NCI-H345 (cell line): Measurements from ENCODE around the gene AUTS2.
"Not testable (repeated sequence)": the region's sequence is repeated elsewhere in the genome, so short reads cannot be mapped to it uniquely, and the experiment has no call there.

Source experiments
- DNase-seq: peaks from one replicate; lab custom pipeline; 2025; lab: John Stamatoyannopoulos, UW

Gene AUTS2

DNA sequence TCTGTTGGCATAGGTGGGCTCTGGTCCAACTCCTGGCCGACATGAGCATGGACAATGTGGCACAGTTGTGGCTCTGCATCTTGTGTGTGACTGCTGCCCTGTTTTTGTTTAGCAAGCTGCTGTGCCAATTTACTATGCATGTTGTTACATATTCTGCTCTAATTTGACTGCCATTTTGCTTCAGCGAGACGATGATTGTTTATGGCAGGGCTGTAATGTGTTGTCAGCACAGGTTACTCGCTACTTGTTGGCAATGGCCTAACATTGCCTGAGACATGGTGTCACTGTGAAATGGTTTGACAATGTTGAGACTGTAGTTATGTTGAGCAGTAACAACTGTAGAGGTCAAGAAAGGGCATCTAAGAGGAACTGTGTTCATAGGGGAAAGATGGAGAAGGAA lies 659.6 kb downstream of the AUTS2 start:
- DNase-seq, result no peak

DNA sequence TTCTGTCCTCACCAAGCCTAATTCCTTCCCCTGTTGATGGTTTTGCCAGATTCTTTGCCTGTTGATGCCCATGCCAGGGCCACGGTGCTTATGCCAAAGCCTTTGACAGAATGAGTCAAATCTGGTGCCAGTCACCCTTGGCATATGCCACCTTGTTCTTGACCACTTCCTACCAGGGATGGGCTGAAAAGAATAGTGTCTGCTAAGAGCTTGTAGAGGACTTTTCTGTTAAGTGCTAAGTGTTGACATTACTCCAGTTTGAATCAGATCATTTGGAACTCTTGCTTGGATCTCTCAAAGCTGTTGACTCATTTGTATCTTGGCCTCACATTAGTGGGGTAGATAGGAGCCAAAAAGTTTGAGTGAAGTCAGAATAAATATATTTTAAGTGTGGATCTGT lies 661.2 kb downstream of the AUTS2 start:
- DNase-seq, result no peak

DNA sequence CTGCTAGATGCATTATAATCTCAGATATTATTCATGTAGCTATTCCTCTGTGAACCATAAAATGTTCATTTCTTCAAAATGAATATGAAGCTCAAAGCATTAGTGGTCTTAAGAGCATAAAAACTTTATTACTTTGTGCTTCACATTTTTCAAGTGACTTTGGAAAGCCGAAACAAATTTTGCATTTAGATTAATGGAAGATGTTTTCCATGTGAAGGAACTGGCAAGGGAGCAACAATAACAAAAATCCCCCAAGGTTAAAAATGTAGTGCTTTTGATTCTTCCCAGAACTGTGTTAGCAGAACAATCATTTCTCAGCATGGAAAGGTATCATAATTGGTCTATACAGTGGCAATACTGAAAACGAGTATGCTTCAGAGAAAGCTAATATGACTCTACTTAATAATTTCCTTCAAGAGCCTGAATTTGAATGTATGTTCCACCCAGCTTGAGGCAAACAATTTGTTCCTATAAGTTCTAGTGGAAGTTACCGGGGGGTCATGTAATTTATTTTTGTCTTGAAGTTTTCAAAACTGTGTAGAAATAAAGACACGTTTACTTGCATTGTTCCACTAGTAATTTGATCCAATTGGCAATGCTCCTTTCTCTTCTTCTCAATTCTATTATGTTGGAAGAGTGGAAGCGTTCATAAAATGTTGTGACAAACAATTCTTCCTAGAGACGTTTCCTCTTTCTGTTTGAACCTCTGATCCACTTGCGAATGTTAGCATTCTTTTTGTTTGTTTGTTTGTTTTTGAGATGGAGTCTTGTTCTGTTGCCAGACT lies 665.4 kb downstream of the AUTS2 start:
- DNase-seq, result no peak

DNA sequence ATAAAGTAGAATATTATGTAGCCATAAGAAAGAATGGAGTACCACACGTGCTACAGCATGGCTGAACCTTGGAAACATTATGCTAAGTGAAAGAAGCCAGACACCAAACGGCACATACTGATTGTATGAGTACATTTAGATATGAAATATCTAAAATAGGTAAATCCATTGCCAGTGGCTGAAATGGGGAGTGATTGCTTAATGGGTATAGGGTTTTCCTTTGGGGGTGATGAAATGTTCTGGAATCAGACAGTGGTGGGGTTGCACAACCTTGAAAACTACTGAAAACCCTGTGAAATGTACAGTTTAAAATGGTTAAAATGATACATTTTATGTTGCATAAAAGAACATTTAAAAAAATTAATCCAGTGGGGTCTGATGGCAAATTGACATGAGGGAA lies 667.9 kb downstream of the AUTS2 start:
- DNase-seq, result no peak

DNA sequence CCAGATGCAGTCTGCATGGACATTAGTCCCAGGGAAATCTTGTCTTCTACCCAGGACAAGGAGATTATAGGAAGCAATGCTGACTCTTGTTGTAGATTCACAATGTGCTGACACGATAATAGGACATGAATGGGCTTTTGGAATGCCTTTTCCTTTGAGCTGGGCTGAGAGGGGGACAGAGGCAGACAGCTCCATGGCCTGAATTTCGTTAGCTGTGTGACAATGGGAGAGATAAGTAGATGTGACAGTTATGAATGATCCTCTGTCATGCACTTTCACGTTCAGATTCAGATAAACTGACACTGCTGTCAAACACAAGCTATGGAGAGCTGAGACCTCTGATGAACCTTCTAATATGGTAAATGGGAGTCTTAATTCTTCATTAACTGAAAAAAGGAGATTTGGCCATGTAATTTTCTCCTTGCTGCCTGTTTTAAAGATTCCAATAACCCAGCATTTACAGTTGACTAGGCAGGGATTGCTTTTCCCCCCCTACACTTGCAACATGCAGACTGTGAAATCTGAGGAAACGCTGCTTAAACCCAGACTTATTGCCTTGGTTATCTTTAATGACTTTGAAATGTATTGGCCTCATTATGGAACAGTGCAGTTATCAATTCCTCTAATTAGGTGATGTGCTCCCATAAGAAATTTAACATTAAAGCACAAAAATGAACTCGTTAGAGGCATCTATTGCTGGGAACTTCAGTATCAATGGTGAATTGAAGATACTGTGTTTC lies 669.3 kb downstream of the AUTS2 start:
- DNase-seq, result no peak

DNA sequence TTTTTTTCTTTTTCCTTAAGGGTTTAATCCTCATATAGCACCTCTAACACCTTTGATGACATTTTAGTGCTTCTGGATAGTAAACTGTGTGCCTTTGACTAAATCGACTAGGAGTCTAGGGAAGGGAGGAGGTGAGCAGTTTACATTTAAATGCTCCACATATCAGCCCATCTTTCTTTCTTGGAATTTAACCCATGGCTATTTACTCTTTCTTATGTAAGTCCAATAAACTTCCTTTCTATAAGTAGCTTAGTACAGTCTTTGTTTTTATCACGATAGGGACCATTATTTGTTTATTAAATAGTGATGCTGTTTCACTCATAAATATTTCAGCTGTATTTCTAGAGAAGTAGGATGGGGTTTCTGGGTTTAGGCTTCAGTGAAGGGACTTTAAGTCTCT lies 669.9 kb downstream of the AUTS2 start:
- no peak for DNase-seq

DNA sequence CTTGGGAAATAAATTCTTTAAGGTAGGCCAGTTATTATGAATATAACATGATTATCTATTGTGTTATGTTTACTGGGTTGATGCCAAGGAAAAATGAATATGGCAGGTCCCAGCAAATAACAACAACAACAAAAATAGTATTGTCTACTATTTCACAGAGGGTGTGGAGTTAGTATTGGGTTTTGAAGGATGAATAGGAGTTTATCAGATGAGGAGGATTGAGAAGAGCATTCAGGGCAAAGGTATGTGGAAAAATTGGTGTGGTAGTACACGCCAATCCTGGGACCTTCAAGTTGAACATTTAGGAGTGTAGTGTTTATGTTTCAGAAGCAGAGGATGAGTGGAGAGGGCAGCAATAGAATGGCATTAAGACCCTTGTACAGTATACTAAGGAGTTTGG lies 671.9 kb downstream of the AUTS2 start:
- DNase-seq, result no peak

DNA sequence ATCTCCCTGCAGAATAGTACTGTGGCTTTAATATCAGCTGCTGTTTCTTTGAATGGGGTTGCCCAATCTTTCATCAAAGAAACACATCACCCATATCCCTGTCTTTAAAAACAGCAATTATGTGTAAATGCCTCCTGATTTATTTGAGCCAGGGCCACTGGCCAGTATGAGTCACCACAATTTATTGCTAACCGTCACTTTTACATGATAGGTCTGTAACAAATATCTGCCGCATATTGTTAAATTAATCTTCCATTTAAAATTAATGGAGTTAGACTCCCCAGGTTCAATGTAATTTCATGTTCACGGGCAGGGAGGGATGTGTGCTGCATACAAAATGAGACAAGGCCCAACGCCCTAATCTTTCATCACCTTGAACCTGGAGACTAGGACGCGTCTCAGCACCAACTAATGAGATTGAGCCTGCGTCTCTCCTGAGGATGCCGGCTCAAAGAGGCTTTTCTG lies 673.4 kb downstream of the AUTS2 start:
- DNase-seq, result no peak

DNA sequence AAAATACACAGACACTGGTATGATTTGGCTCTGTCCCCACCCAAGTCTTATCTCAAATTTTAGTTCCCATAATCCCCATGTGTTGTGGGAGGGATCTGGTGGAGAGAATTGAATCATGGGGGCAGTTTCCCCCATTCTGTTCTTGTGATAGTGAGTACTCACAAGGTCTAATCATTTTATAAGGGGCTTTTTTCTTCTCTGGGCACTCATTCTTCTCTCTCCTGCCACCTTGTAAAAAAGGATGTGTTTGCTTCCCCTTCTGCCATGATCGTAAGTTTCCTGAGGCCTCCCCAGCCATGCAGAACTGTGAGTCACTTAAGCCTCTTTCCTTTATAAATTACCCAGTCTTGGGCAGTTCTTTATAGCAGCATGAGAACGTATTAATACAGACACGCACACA lies 677.3 kb downstream of the AUTS2 start:
- DNase-seq, result not testable (repeated sequence)

DNA sequence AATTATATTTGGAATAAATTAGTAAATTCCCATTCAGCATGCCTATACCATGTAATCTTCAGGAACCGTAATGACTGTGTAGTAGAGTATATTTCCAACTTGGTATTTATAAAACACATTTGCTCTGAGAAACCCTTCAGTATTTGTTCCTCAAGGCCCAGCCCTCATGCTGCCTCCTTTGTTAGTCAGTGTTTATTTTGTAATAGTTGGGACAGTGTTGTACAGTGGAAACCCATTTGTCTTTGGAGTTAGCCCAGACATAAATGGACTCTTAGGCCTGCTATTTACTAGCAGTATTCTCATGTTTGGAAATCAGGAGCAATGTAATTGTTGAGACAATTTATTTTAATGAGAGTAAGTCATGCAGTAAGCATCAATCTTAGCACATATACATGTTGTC lies 686.9 kb downstream of the AUTS2 start:
- DNase-seq, result peak; percentile 2

DNA sequence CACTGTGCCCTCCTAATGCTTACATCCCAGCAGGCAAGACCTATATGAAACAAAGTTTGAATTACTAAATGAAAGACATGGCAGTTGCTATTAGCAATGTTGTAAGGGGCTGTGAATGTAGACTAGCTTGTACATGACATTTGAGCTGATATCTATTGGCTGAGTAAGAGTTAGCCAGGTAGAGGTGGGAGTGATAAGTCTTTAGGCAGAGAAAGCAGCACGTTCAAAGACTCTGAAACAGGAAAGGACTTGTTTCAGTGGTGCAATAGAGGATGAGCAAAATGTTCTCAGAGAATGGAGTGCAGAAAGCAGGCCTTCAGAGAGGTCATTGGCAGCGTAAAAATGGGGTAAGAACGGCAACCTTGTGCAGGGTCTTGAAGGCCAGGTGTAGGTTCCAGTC lies 687.6 kb downstream of the AUTS2 start:
- DNase-seq, result no peak

DNA sequence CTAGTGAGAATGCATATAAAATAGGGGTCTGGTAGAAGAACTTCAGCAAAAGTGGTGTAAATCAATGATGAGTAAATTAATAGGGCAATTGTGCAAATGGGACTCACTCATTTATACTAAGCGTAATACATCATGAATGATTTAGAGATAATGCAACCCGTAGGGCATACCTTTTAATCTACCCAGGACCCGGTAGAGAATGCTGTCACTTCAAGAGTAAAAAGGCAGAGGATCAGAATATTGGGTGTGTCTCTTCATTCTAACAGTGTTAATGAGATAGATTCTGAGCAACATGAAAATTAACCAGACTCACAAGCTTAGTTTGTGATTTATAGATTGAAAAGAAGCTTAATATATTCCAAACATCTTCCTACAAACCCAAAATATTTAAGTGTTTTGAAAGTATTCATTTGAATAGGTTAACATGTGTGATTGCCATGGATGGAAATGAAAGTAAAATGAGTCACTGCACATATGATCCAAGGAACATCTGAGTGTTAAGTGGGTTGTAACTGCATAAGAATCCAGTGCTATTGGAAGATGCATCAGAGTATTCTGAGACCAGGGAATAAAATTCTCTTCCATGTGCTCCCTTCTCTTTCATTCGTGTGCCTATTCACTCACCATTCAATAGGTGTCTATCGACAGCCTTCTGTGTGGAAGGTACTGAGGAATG lies 690.6 kb downstream of the AUTS2 start:
- DNase-seq, result no peak

DNA sequence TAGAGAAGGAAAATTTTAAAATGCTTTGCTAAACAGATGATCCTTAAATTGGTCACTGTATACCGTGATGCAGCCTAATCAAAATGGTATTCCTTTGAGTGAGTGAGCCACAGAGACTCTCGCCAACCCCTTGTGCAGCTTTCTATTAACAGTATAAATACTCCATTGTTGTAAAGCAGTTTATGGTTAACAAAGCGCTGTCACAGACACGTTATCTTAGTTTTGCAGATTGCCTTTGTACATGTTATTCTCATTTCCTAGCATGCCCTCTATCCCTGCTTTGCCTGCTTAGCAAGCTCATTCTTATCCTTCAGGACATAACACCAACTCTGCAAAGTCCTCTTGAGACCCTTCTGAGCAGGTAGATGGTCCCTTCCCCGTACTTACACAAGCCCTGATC lies 694.4 kb downstream of the AUTS2 start:
- no peak for DNase-seq

DNA sequence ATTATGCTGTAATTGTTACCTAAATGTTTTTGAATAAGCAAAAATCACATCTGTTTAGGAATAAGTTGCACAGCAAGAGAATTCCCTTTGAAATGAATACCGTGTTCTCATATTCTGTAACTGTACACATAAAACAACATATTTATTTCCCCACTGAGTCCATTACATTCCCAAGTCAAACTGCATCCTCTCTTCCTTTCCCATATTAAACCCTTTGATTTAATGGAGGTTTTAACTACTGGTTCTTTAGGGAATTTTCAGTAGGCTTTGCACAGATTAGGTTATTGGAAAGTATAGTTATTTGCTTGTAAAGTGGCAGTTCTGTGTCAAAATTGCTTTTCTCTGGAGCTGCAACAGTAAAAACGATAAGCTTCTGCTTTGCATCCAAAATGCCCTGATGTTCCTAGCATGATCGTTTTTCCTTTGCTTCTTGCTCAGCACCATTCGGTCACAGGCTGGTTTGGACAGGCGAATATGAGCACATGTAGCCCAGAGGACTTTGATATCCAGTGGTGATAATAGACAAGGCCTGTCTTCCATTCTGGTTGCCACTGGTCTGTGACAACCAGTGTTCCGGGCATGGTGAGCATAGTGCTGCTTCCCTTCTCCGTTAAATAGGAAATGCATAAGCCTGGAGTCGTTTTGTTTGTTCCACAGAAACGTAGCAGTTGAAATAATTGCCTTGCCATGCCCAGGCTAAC lies 696.1 kb downstream of the AUTS2 start:
- DNase-seq, result no peak

DNA sequence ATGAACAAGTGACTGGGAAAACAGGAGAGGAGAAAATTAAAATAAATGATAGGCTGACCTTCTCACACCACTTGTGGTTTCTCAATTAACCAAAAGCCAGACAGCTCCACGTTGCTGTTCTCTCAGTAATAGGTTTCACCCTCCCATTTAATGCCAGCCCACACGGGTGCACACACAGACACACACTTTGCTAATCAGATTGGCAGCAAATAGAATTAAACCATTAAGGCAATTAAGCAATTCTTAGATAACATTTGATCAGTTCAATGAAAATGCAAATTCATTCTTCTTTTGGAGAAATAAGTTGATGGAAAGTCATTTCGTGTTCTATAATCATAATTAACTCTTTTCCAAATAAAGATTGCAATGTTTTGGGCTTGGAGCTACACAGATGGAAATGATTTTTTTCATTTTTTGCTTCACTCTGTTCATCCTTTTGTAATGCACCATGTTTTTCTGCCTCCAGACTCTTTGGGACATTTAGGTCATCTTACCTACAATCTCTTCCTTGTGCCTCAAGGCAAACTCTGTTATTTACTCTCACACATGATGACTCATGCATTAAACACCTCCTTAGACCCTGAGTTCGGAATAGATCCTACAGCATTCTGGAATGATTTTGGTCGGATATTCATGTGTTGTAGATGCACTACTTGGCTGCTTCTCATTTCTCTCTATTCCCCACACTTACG lies 700.7 kb downstream of the AUTS2 start:
- DNase-seq, result no peak

DNA sequence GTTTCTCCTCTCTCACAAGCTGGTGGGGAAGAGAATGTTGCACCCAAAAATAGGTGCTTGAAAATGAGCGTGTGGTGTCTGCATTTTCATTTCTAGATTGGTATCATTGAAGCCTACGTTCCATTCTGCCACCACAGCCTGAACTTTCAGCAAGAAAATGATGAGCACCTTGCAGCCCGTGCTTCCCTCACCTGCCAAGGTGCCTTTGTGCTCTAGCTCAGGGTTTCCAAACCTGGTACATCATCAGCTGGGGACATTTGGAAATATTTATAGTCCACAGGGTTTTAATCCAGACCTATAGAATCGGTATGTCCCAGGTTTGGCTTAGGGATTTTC lies 701.2 kb downstream of the AUTS2 start:
- DNase-seq, result no peak

DNA sequence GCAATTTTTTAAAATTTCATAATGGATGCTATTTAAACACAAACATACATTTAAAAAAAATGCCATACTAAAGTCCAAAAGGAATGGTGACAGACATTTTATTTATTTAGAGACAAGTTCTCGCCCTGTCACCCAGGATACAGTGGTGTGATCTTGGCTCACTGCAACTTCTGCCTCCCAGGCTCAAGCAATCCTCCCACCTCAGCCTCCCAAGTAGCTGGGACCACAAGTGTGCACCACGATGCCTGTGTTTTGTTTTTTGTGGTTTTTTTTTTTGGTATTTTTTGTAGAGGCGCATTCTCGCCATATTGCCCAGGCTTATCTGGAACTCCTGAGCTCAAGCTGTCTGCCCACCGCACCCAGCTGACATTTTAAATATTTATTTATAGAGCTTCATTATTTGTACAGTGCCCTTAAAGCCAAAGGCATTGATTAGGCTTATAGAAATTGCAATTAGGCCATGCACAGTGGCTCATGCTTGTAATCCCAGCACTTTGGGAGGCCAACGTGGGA lies 703.5 kb downstream of the AUTS2 start:
- DNase-seq, result no peak

DNA sequence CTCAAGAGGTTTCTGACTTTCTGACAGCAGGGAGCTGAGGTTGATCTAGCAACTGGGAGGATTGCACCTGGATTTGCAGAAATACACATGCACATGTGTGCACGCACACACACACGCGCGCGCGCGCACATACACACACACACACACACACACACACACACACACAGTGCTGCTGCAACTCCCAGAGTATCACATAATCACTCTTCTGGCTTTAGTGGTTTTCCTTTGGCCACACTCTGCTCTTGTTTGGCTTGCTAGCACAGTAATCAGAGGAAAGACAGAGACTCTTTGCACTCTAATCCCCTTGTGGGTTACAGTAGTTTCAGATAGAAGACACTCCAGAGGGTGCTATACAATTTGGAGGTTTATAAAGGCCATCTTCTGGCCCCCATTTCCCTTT lies 705.0 kb downstream of the AUTS2 start:
- no peak for DNase-seq

DNA sequence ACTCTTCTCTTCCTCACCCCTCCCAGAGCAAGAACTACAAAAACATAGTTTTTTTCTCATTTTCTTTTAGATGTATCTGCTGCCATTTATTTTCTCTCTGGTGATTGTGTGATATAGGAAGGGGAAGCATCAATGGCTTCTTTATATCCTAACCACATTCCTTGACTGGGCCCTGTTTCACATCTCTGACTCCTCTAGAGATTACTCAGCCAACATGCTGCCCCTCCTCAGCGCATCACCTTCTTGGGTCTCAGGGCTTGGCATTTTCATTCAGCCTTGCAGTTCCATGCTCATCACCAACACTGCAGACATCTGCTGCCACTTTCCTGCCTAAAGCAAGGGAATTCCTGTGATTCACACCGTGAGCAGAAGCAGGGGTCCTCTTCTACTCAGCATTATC lies 705.5 kb downstream of the AUTS2 start:
- no peak for DNase-seq

DNA sequence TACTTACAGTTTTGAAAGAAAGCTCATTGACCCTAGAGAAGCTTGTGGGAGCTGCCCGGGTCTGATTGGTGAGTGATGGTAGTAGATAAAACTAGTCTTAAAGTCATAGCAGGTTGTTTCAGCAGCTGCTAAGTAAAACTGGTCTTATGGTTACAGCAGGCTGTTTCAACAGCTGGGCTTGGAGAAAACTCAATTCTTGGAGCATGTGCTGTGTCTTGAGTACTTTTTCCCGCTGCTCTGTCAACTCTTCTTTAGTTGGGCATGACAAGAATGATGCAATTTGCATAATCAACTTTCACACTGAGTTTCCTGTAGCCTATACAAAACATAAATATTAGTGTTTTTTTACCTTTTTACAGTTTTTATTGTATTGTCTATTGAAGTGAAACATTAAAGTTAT lies 707.9 kb downstream of the AUTS2 start:
- DNase-seq, result no peak

DNA sequence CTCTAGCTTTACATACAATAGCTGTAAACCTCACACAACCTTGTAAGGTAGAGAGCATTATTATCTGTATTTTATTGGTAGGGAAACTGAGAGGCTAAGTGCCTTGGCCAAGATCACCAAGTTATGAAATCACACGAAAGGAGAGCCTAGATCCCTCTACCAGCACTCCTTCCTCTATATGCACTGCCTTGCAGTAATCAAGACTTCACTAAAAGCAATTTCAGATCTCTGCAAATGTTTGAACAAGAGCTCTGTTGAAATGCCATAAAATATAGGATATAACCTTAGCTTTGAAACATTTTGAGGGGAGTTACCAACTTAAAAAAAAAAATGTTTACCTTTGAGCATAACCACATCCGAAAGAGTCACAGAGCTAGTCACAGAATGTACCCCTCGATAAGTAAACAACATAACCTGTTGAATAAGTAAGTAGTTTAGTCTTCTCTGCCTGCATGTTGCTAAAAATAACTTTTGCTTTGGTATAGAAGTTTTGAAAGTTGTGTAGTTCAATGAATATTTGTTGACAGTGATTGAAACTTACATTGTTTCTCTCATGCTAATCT lies 709.4 kb downstream of the AUTS2 start:
- no peak for DNase-seq
